Endothelial cell of umbilical vein (primary cell): ENCODE results near the gene WDR76. TPM values are rescaled to one million over a fixed set of nuclear protein-coding genes. Genes with fewer than 3 reads are reported as not detected.

Experiments
- BruUV-seq: library from RNA; stranded (reverse); fragments of 400-500 nt; replicated peaks from 2 replicates; lab custom pipeline; 2021; lab: Mats Ljungman, UMichigan
- CTCF ChIA-PET: fragments of 300-600, 350-600 bp; sonication (Branson Sonifier 250); formaldehyde crosslinking; loops from one replicate; lab custom pipeline; 2021; ENCODE audit warnings: antibody characterized with exemption, inconsistent platforms; lab: Charles Lee
- POLR2A ChIA-PET: fragments of 300-600, 350-600 bp; sonication (Branson Sonifier 250); formaldehyde crosslinking; loops from one replicate; lab custom pipeline; 2021; ENCODE audit warnings: antibody characterized with exemption, inconsistent platforms; lab: Charles Lee
- DNase-seq: peaks from one replicate; pipeline ENCODE4 v3.0.0-alpha.2; 2011; ENCODE audit warnings: low read depth, low spot score
- FAIRE-seq: peaks from 2 replicates; lab custom pipeline; 2011; peaks lifted over from hg19 to GRCh38; lab: Jason Lieb, UNC
- H2AFZ ChIP-seq: 2 replicates; pipeline ENCODE4 v1.6.0; 2012; ENCODE audit warnings: low read depth, low read length, control low read depth, inconsistent platforms
- H3K27ac ChIP-seq: 2 replicates; pipeline ENCODE4 v1.5.1; 2011; ENCODE audit warnings: low read depth, mild to moderate bottlenecking, control low read depth, low read length, moderate library complexity; ENCODE audit not compliant: insufficient read depth
- H3K27me3 ChIP-seq, 2 experiments: 2 replicates each; pipeline versions ENCODE4 v1.6.0 to v1.6.1; 2011; ENCODE audit warnings: low read length in 2 of 2, mixed read lengths in 1 of 2; ENCODE audit not compliant: control insufficient read depth in 2 of 2, insufficient read depth in 2 of 2
- H3K36me3 ChIP-seq, 2 experiments: 2 replicates in 1 of 2; 3 replicates in 1 of 2; pipeline ENCODE4 v1.5.1; 2011; ENCODE audit warnings: low read length in 2 of 2, mild to moderate bottlenecking in 1 of 2, moderate library complexity in 1 of 2; ENCODE audit not compliant: control insufficient read depth in 2 of 2, insufficient read depth in 2 of 2; ENCODE audit errors: extremely low read depth in 1 of 2
- H3K4me1 ChIP-seq: 3 replicates; pipeline ENCODE4 v1.5.1; 2011; ENCODE audit warnings: mild to moderate bottlenecking, low read length; ENCODE audit not compliant: control insufficient read depth, insufficient read depth; ENCODE audit errors: extremely low read depth
- H3K4me2 ChIP-seq: 2 replicates; pipeline ENCODE4 v1.6.1; 2011; ENCODE audit warnings: low read length, control low read depth, mixed read lengths; ENCODE audit not compliant: insufficient read depth
- H3K4me3 ChIP-seq, 3 experiments: fragments of 200-600 bp in 1 of 3; sonication (generic), shearing (Covaris generic) in 1 of 3; replicated peaks in 1 of 3; 2 replicates each; pipeline ENCODE4 v1.5.1; 2011 to 2016; ENCODE audit warnings: control low read depth in 3 of 3, low read length in 3 of 3, mild to moderate bottlenecking in 2 of 3, inconsistent platforms in 1 of 3, low read depth in 1 of 3, moderate library complexity in 1 of 3; ENCODE audit not compliant: insufficient read depth in 1 of 3
- H3K79me2 ChIP-seq: 2 replicates; pipeline ENCODE4 v1.6.0; 2012; ENCODE audit warnings: low read length, inconsistent platforms; ENCODE audit not compliant: control insufficient read depth, insufficient read depth
- H3K9ac ChIP-seq: replicated peaks from 2 replicates; pipeline ENCODE3; 2011; ENCODE audit warnings: low read length, control low read depth; ENCODE audit not compliant: insufficient read depth; ENCODE audit errors: extremely low read depth
- H3K9me1 ChIP-seq: replicated peaks from 3 replicates; pipeline ENCODE4 v1.6.0; 2011; ENCODE audit warnings: mild to moderate bottlenecking, low read length; ENCODE audit not compliant: control insufficient read depth, insufficient read depth; ENCODE audit errors: extremely low read depth
- H3K9me3 ChIP-seq: replicated peaks from 2 replicates; pipeline ENCODE4 v1.5.1; 2012; ENCODE audit warnings: low read length, inconsistent platforms; ENCODE audit not compliant: control insufficient read depth, insufficient read depth
- H4K20me1 ChIP-seq: replicated peaks from 2 replicates; pipeline ENCODE3; 2011; ENCODE audit warnings: mild to moderate bottlenecking, low read length; ENCODE audit not compliant: control insufficient read depth, insufficient read depth; ENCODE audit errors: extremely low read depth
- CTCF ChIP-seq, 2 donors: IDR thresholded peaks; 1 replicate in 1 of 2; 2 replicates in 1 of 2; pipeline ENCODE4 v1.5.1; 2011; ENCODE audit warnings: low read length in 2 of 2, mild to moderate bottlenecking in 2 of 2, moderate library complexity in 2 of 2, control low read depth in 1 of 2, inconsistent platforms in 1 of 2, low read depth in 1 of 2; ENCODE audit not compliant: insufficient read depth in 1 of 2; ENCODE audit errors: extremely low read depth in 1 of 2
- EZH2 ChIP-seq: IDR thresholded peaks from 2 replicates; pipeline ENCODE4 v1.6.1; 2012; ENCODE audit warnings: borderline replicate concordance, low read depth, mild to moderate bottlenecking, moderate library complexity, low read length, inconsistent platforms; ENCODE audit not compliant: severe bottlenecking
- FOS ChIP-seq: IDR thresholded peaks from 2 replicates; pipeline ENCODE4 v1.6.1; 2011; ENCODE audit warnings: mild to moderate bottlenecking, low read length, moderate library complexity, borderline replicate concordance; ENCODE audit not compliant: insufficient read depth
- GATA2 ChIP-seq: IDR thresholded peaks from 2 replicates; pipeline ENCODE4 v1.7.0; 2011; ENCODE audit warnings: low read depth, mild to moderate bottlenecking, moderate library complexity, mixed read lengths, low read length; ENCODE audit not compliant: insufficient read length, insufficient read depth
- JUN ChIP-seq: IDR thresholded peaks from 2 replicates; pipeline ENCODE4 v1.6.1; 2011; ENCODE audit warnings: borderline replicate concordance, low read depth; ENCODE audit not compliant: insufficient read length, insufficient read depth
- MAX ChIP-seq: IDR thresholded peaks from 2 replicates; pipeline ENCODE4 v1.6.1; 2011; ENCODE audit not compliant: insufficient read depth, insufficient read length
- MYC ChIP-seq: IDR thresholded peaks from one replicate; pipeline ENCODE4 v1.6.1; 2011; ENCODE audit warnings: mild to moderate bottlenecking, low read depth, low read length
- POLR2A ChIP-seq: IDR thresholded peaks from 2 replicates; pipeline ENCODE4 v1.6.1; 2012; ENCODE audit warnings: low read depth, mild to moderate bottlenecking, control low read depth, low read length
- POLR2AphosphoS5 ChIP-seq: IDR thresholded peaks from 2 replicates; pipeline ENCODE4 v1.6.1; 2012; ENCODE audit warnings: low read depth, mild to moderate bottlenecking, control low read depth, low read length, moderate library complexity; ENCODE audit not compliant: insufficient read depth
- dilution Hi-C: fragments of 300-500 bp; cut with MboI; formaldehyde crosslinking; loops from one replicate; pipeline ENCODE4 v1.15.0; 2019; ENCODE audit warnings: low sequenced_read_pairs; ENCODE audit not compliant: extremely low pct_ligation_motif_present
- intact Hi-C: fragments of 100-400 bp; cut with micrococcal nuclease; formaldehyde crosslinking; loops from one replicate; pipeline ENCODE4 v1.10.0; 2022
- polyA plus RNA-seq, 4 experiments: library from polyadenylated mRNA; depleted of rRNA in 3 of 4; stranded (reverse) in 3 of 4; unstranded in 1 of 4; fragments of >200 nt; gene quantifications; 2 replicates each; pipeline versions ENCODE4 v1.2.1 to v1.2.3, GENCODE V29; 2011 to 2012; ENCODE audit warnings: missing spikeins in 1 of 4
- total RNA-seq: library from RNA; stranded (reverse); gene quantifications from 2 replicates; pipeline ENCODE4 v1.2.3, GENCODE V29; 2021

The WDR76 gene
- total and polyA plus RNA-seq, 2 donors (not counting 3 experiments of a cell fraction or from before 2014, with no cell fraction given), result 3.1 to 25.2 TPM

DNA sequence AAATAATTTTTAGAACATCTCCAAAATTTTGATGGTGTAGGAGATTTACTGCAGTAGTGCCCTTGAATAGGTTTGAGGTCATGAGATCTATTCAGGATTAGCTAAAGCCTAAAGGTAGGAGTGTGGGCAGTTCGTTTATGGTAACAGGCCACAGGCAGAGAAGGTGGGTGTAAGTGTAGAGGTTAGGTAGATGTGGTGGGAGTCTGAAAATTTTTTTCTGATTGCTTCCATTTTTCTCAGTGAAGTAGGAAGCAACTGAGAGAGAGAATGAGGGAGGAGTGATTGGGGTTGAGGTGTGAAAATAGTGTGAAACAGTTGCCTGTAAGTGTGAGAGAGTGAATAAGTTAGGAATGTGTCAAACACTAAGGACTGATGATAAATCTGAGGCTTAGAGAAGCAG is 47.8 kb upstream of the WDR76 start:
- Histone ChIP-seq H3K9me3 (no peaks in the 10 kb centered on the region), H3K9me1 (no peaks in the 10 kb centered on the region), H2AFZ (no peak overlapping the region), H3K27ac (no peak overlapping the region), H3K4me2 (no peak overlapping the region), H3K36me3 (no peaks in the 10 kb centered on the region), H3K4me3 (no peak overlapping the region), H3K4me1 (peaks cover 3% of the 10 kb centered on the region), H3K27me3 (no peaks in the 10 kb centered on the region), H3K79me2 (no peaks in the 10 kb centered on the region), H3K9ac (no peak overlapping the region), H4K20me1 (no peaks in the 10 kb centered on the region)
- no peak for FAIRE-seq
- ChIA-PET CTCF (interaction anchor here (2.8 kb wide), 1 partner anchor 10 kb away, joined by 24 read pairs; no protein-coding TSS in a partner anchor), POLR2A (interaction anchor here (0.6 kb wide), 1 partner anchor 7 kb away, joined by 3 read pairs; no protein-coding TSS in a partner anchor)
- dilution Hi-C loops, result no loop called here
- no peak for TF ChIP-seq EZH2
- DNase-seq, result no peak
- BruUV-seq, result no TSS peak
- intact Hi-C loops, result no loop called here

DNA sequence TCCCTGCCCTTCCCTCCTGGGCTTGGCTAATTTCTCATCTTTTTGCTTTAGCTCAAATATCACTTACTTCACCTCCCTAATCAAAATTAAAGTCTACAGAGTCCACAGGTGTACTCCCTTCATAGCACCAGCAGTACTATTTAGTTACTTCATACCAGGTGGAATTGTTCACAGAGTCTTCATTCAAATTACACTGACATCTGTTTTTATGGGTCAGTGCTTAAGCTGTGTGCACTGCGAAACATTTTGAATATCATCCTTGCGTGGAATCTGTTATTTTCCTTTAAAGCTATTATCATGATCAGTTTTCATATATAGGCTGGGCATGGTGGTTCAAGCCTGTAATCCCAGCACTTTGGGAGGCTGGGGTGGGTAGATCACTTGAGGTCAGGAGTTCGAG is 37.4 kb upstream of the WDR76 start:
- intact Hi-C loops, result no loop called here
- H3K27me3 ChIP-seq, result no peaks in the 10 kb centered on the region
- dilution Hi-C loops, result no loop called here
- peaks cover 22% of the 10 kb centered on the region for H3K79me2 ChIP-seq
- no peaks in the 10 kb centered on the region for H3K9me1 ChIP-seq
- no peak overlapping the region for H2AFZ ChIP-seq
- TF ChIP-seq JUN (no peak), CTCF (IDR thresholded peaks at IDR 0.05; ENCODE audit: extremely low read depth in 1 of 2, insufficient read depth in 1 of 2, low read depth in 1 of 2, low read length in 2 of 2) (no peak), MAX (no peak), MYC (no peak), GATA2 (no peak), POLR2A (no peak), POLR2AphosphoS5 (no peak), FOS (no peak), EZH2 (no peak)
- peaks cover 19% of the 10 kb centered on the region for H3K4me1 ChIP-seq
- DNase-seq (no peak), FAIRE-seq (no peak)
- no peak overlapping the region for H3K4me3 ChIP-seq
- no peak overlapping the region for H3K27ac ChIP-seq
- POLR2A ChIA-PET, result no interaction called here
- BruUV-seq, result no TSS peak
- no peak overlapping the region for H3K9ac ChIP-seq
- peaks cover 6 to 8% of the 10 kb centered on the region in 2 experiments for H3K36me3 ChIP-seq
- no peaks in the 10 kb centered on the region for H4K20me1 ChIP-seq
- H3K9me3 ChIP-seq, result no peaks in the 10 kb centered on the region
- CTCF ChIA-PET, result interaction anchor here (2.6 kb wide), 1 partner anchor 12 kb away, joined by 24 read pairs; the partner anchor contains the start of gene ELL3
- H3K4me2 ChIP-seq, result no peak overlapping the region
